Measurements from ENCODE around the gene SLC28A1. TPM values are rescaled to one million over a fixed set of nuclear protein-coding genes. Genes with fewer than 3 reads are reported as not detected.
A peak's percentile ranks its signal among the peaks of the same experiment; 100 is the strongest.
"Not testable (repeated sequence)": the region's sequence is repeated elsewhere in the genome, so short reads cannot be mapped to it uniquely, and the experiment has no call there.

SLC28A1 gene
- total RNA-seq, 4 donors from 2014 or later: 0.47 TPM; not detected in 3

DNA sequence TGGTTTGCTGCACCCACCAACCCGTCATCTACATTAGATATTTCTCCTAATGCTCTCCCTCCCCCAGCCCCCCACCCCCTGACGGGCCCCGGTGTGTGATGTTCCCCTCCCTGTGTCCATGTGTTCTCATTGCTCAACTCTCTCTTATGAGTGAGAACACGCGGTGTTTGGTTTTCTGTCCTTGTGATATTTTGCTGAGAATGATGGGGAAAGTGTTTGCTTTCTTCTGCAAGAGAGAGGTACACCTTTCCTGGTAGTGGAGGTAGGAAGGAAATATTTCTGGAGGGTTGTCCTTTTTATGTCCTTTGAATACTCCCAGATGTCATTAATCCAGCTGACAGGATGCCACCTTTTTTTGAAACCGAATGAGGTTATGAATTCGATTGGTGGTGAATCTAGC lies 10.5 kb upstream of the SLC28A1 start:
- DNase-seq: no peak
- Histone ChIP-seq H3K9me3 (no peaks in the 10 kb centered on the region), H3K27ac (peak overlapping the region; percentile 60 to 79 (median 76)), H3K27me3 (no peaks in the 10 kb centered on the region), H3K36me3 (peaks cover 0 to 11% of the 10 kb centered on the region in 2 donors), H3K4me3 (no peak overlapping the region), H3K4me1 (peaks cover 21 to 42% of the 10 kb centered on the region in 2 donors)
- TF ChIP-seq POLR2A (IDR thresholded peaks at IDR 0.05): no peak
- TF ChIP-seq, protein P1, sequence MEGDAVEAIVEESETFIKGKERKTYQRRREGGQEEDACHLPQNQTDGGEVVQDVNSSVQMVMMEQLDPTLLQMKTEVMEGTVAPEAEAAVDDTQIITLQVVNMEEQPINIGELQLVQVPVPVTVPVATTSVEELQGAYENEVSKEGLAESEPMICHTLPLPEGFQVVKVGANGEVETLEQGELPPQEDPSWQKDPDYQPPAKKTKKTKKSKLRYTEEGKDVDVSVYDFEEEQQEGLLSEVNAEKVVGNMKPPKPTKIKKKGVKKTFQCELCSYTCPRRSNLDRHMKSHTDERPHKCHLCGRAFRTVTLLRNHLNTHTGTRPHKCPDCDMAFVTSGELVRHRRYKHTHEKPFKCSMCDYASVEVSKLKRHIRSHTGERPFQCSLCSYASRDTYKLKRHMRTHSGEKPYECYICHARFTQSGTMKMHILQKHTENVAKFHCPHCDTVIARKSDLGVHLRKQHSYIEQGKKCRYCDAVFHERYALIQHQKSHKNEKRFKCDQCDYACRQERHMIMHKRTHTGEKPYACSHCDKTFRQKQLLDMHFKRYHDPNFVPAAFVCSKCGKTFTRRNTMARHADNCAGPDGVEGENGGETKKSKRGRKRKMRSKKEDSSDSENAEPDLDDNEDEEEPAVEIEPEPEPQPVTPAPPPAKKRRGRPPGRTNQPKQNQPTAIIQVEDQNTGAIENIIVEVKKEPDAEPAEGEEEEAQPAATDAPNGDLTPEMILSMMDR (IDR thresholded peaks at IDR 0.05 in 4 of 5, conservative IDR thresholded peaks at IDR 0.05 in 1 of 5): no peak
- no peak for ATAC-seq
- intact Hi-C loops (cut with DNase I; ENCODE audit: low total_unique reads): no loop called here
- in situ Hi-C loops (cut with MboI; ENCODE audit: low sequenced_read_pairs in 4 of 4): loop anchor here in 1 of 4 donors (10.0 kb wide), 1 partner anchor 51 kb away; no protein-coding TSS in a partner anchor

DNA sequence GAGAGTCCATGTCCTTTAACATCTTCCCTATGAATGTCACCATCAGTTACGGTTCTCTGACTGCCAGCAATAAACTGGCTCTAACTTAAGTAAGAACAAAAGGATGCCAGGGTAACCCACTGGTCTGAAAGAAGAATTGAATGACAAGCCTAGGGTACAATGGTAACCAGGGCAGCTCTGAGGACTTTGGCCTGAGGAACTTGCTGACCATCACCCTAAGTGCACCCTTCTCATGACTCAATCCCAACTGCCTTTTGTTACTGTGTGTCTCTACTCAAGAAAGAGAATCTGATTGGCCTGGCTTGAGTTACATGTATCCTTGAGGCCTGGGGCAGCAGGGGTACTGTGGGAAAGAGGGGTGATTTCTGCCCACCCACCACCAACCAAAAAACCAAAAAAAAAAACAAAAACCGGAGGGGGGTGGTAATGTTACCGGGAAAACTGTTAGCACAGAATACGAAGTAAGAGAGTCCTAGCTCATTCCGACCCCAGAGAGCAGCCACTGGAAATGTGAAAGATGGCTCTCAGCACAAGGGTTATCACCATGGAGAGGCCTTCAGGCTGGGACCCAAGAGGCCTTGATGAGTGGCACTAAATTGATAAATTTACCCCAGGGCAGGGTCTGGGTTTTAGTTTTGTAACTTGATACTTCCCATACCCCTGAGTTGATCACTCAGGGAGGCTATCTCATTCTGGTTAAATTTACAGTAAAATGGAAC lies 9.3 kb upstream of the SLC28A1 start:
- H3K4me1 ChIP-seq: peaks cover 16 to 42% of the 10 kb centered on the region in 2 donors
- H3K9me3 ChIP-seq: no peaks in the 10 kb centered on the region
- no peaks in the 10 kb centered on the region for H3K27me3 ChIP-seq
- TF ChIP-seq, protein P1 (IDR thresholded peaks at IDR 0.05 in 4 of 5, conservative IDR thresholded peaks at IDR 0.05 in 1 of 5): no peak
- TF ChIP-seq POLR2A (IDR thresholded peaks at IDR 0.05): no peak
- peak overlapping the region; percentile 40 to 79 (median 69) for H3K27ac ChIP-seq
- intact Hi-C loops (cut with DNase I; ENCODE audit: low total_unique reads): loop anchor here (5.0 kb wide), 1 partner anchor 52 kb away; no protein-coding TSS in a partner anchor
- no peaks in the 10 kb centered on the region for H3K36me3 ChIP-seq
- in situ Hi-C loops (cut with MboI; ENCODE audit: low sequenced_read_pairs in 4 of 4): loop anchor here in 2 of 4 donors (5.0 to 10.0 kb wide), 2 partner anchors 48 to 50 kb away; no protein-coding TSS in a partner anchor
- H3K4me3 ChIP-seq: no peak overlapping the region
- peak in 1 of 2 donors; percentile 5 for ATAC-seq
- DNase-seq: no peak

- no peak for TF ChIP-seq POLR2A (IDR thresholded peaks at IDR 0.05)
- TF ChIP-seq, protein P1 (IDR thresholded peaks at IDR 0.05 in 4 of 5, conservative IDR thresholded peaks at IDR 0.05 in 1 of 5): no peak
- in situ Hi-C loops (cut with MboI; ENCODE audit: low sequenced_read_pairs in 4 of 4) (loop anchor here in 2 of 4 donors (5.0 to 10.0 kb wide), 2 partner anchors 49 kb away; no protein-coding TSS in a partner anchor), intact Hi-C loops (cut with DNase I; ENCODE audit: low total_unique reads) (loop anchor here (5.0 kb wide), 1 partner anchor 51 kb away; no protein-coding TSS in a partner anchor)
- no peak for ATAC-seq
- peaks cover 13 to 40% of the 10 kb centered on the region in 2 donors for H3K4me1 ChIP-seq
- no peaks in the 10 kb centered on the region for H3K36me3 ChIP-seq
- no peak overlapping the region for H3K4me3 ChIP-seq
- no peak for DNase-seq
- no peaks in the 10 kb centered on the region for H3K27me3 ChIP-seq
- no peaks in the 10 kb centered on the region for H3K9me3 ChIP-seq
- no peak overlapping the region for H3K27ac ChIP-seq
Measured at GRCh38 chr15:84876269-84876668, 8.2 kb upstream of the SLC28A1 start.

DNA sequence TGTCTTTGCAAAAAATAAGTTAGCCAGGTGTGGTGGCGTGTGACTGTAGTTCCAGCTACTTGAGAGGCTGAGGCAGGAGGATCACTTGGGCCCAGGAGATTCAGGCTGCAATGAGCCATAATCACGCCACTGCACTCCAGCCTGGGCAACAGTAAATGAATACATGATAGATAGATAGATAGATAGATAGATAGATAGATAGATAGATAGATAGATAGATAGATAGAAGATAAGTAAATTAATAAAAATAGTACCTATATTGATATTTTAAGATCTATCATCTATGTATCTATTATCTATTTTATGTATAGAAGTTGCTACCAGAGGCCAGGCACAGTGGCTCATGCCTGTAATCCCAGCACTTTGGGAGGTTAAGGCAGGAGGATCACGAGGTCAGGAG lies 6.8 kb upstream of the SLC28A1 start:
- DNase-seq, H3K27me3 ChIP-seq, H3K9me3 ChIP-seq, H3K27ac ChIP-seq, H3K36me3 ChIP-seq, ATAC-seq, H3K4me3 ChIP-seq: not testable (repeated sequence)
- intact Hi-C loops (cut with DNase I; ENCODE audit: low total_unique reads) (loop anchor here (5.0 kb wide), 1 partner anchor 50 kb away; no protein-coding TSS in a partner anchor), in situ Hi-C loops (cut with MboI; ENCODE audit: low sequenced_read_pairs in 4 of 4) (loop anchor here in 2 of 4 donors (5.0 to 10.0 kb wide), 2 partner anchors 47 to 50 kb away; no protein-coding TSS in a partner anchor)
- H3K4me1 ChIP-seq: peaks cover 5 to 27% of the 10 kb centered on the region in 2 donors

GRCh38 chr15:84878504-84878903 lies 6.0 kb upstream of the SLC28A1 start:
- Histone ChIP-seq H3K27ac (peak overlapping the region in 1 of 4 donors; percentile 30), H3K36me3 (no peaks in the 10 kb centered on the region), H3K9me3 (no peaks in the 10 kb centered on the region), H3K4me3 (no peak overlapping the region), H3K27me3 (no peaks in the 10 kb centered on the region), H3K4me1 (peaks cover 5 to 19% of the 10 kb centered on the region in 2 donors)
- ATAC-seq (peak; percentile 27 to 65), DNase-seq (peak; percentile 56 to 74)
- in situ Hi-C loops (cut with MboI; ENCODE audit: low sequenced_read_pairs in 4 of 4) (loop anchor here in 2 of 4 donors (5.0 to 10.0 kb wide), 2 partner anchors 46 to 51 kb away; no protein-coding TSS in a partner anchor), intact Hi-C loops (cut with DNase I; ENCODE audit: low total_unique reads) (loop anchor here (5.0 kb wide), 1 partner anchor 49 kb away; no protein-coding TSS in a partner anchor)
- TF ChIP-seq POLR2A (IDR thresholded peaks at IDR 0.05): no peak
- TF ChIP-seq, protein P1 (IDR thresholded peaks at IDR 0.05 in 4 of 5, conservative IDR thresholded peaks at IDR 0.05 in 1 of 5): peak; percentile 58 to 79 (median 74)

Measured in gastrocnemius medialis (tissue), 4 donors.